Tibial nerve (tissue), 4 donors: ENCODE results near the gene SNX15. TPM values are rescaled to one million over a fixed set of nuclear protein-coding genes. Genes with fewer than 3 reads are reported as not detected.

Source experiments
- DNase-seq, 2 donors: peaks; one replicate each; pipeline ENCODE4 v3.0.0-alpha.2; 2019; ENCODE audit warnings: low spot score in 2 of 2
- H3K27ac ChIP-seq, 4 donors: fragments of 200-600 bp; sonication (generic) in 3 of 4; one replicate each; pipeline ENCODE4 v1.5.1; 2017 to 2019; ENCODE audit warnings: mild to moderate bottlenecking in 1 of 4
- H3K27me3 ChIP-seq, 2 donors: fragments of 200-600 bp; sonication (generic) in 1 of 2; one replicate each; pipeline versions ENCODE4 v1.5.1 to v1.6.0; 2017 to 2019
- H3K36me3 ChIP-seq, 3 donors: fragments of 200-600 bp; sonication (generic); one replicate each; pipeline ENCODE4 v1.5.1; 2018 to 2019
- H3K4me1 ChIP-seq, 4 donors: fragments of 200-600 bp; sonication (generic) in 3 of 4; one replicate each; pipeline ENCODE4 v1.5.1; 2017 to 2019
- H3K4me3 ChIP-seq, 4 donors: fragments of 200-600 bp; sonication (generic) in 3 of 4; one replicate each; pipeline ENCODE4 v1.5.1; 2017 to 2019; ENCODE audit warnings: mild to moderate bottlenecking in 1 of 4, moderate library complexity in 1 of 4
- H3K9me3 ChIP-seq, 4 donors: fragments of 200-600 bp; sonication (generic) in 3 of 4; one replicate each; pipeline ENCODE4 v1.5.1; 2017 to 2019
- CTCF ChIP-seq, 5 experiments: fragments of 200-600 bp in 3 of 5; fragments of 450-650 bp in 2 of 5; sonication (generic) in 3 of 5; IDR thresholded peaks; one replicate each; pipeline ENCODE4 v1.5.1; 2016 to 2019; ENCODE audit warnings: antibody characterized with exemption in 5 of 5, mild to moderate bottlenecking in 3 of 5, moderate library complexity in 2 of 5
- EP300 ChIP-seq, 2 donors: sonication (generic); formaldehyde crosslinking; IDR thresholded peaks; one replicate each; pipeline ENCODE4 v1.6.1; 2017; ENCODE audit warnings: antibody characterized with exemption in 2 of 2, mild to moderate bottlenecking in 1 of 2
- POLR2A ChIP-seq, 2 donors: fragments of 450-650 bp; IDR thresholded peaks; one replicate each; pipeline ENCODE4 v1.6.1; 2017; ENCODE audit warnings: antibody characterized with exemption in 2 of 2, mild to moderate bottlenecking in 2 of 2, moderate library complexity in 2 of 2
- WGBS, 2 donors: methylation state at CpG; one replicate each; pipeline ENCODE4 v1.1.5; 2018; 5-methylcytosine and 5-hydroxymethylcytosine counted together
- total RNA-seq, 4 donors: library from RNA; depleted of rRNA; stranded (reverse); fragments of >200 nt; gene quantifications; one replicate each; pipeline ENCODE4 v1.1.0, GENCODE V29; 2016

SNX15 gene
- total RNA-seq, 4 donors from 2014 or later: 17.1 to 33.3 (median 24.2) TPM

- WGBS, 2 donors: 22 to 26% methylated on average over 15 of the region's 15 CpGs
- H3K4me3 ChIP-seq: peak overlapping the region in 1 of 4 donors; percentile 32
- no peak for TF ChIP-seq POLR2A (IDR thresholded peaks at IDR 0.05)
- no peak for TF ChIP-seq EP300 (IDR thresholded peaks at IDR 0.05)
- no peak for TF ChIP-seq CTCF (IDR thresholded peaks at IDR 0.05)
Observed at GRCh38 chr11:64990222-64990923, 36.9 kb upstream of the SNX15 start.

GRCh38 chr11:64994318-64994717, 32.9 kb upstream of the SNX15 start:
- WGBS, 2 donors: 82 to 83% methylated on average over 7 of the region's 7 CpGs
- Histone ChIP-seq H3K9me3 (no peaks in the 10 kb centered on the region), H3K36me3 (no peaks in the 10 kb centered on the region), H3K4me1 (peaks cover 0 to 31% (median 18%) of the 10 kb centered on the region in 4 donors), H3K4me3 (no peak overlapping the region), H3K27ac (no peak overlapping the region), H3K27me3 (no peaks in the 10 kb centered on the region)
- TF ChIP-seq POLR2A (IDR thresholded peaks at IDR 0.05) (no peak), CTCF (IDR thresholded peaks at IDR 0.05) (no peak), EP300 (IDR thresholded peaks at IDR 0.05) (no peak)
- DNase-seq: no peak

More at GRCh38 chr11:64990222-64990923, 36.9 kb upstream of the SNX15 start:
- H3K27ac ChIP-seq: peak overlapping the region in 2 of 4 donors; percentile 40 to 47
- DNase-seq: peak in 1 of 2 donors; percentile 29
- H3K36me3 ChIP-seq: no peaks in the 10 kb centered on the region
- peaks cover 0 to 18% (median 15%) of the 10 kb centered on the region in 4 donors for H3K4me1 ChIP-seq
- H3K27me3 ChIP-seq: no peaks in the 10 kb centered on the region
- no peaks in the 10 kb centered on the region for H3K9me3 ChIP-seq

GRCh38 chr11:64996327-64996709, 30.9 kb upstream of the SNX15 start:
- Histone ChIP-seq H3K4me1 (peaks cover 0 to 15% (median 4%) of the 10 kb centered on the region in 4 donors), H3K27ac (peak overlapping the region in 3 of 4 donors; percentile 12 to 71 (median 57)), H3K9me3 (no peaks in the 10 kb centered on the region), H3K4me3 (peak overlapping the region; percentile 15 to 48 (median 40)), H3K36me3 (no peaks in the 10 kb centered on the region), H3K27me3 (no peaks in the 10 kb centered on the region)
- no peak for TF ChIP-seq CTCF (IDR thresholded peaks at IDR 0.05)
- TF ChIP-seq POLR2A (IDR thresholded peaks at IDR 0.05): no peak
- TF ChIP-seq EP300 (IDR thresholded peaks at IDR 0.05): no peak
- DNase-seq: no peak
- 45 to 46% methylated on average over 11 of the region's 11 CpGs for WGBS, 2 donors

- no peaks in the 10 kb centered on the region for H3K36me3 ChIP-seq
- 25 to 30% methylated on average over 8 to 9 of the region's 9 CpGs for WGBS, 2 donors
- H3K27me3 ChIP-seq: no peaks in the 10 kb centered on the region
- H3K27ac ChIP-seq: peak within 1 kb of the TSS in 3 of 4 donors; percentile 12 to 71 (median 57)
- TF ChIP-seq CTCF (IDR thresholded peaks at IDR 0.05) (peak; percentile 22 to 57 (median 44)), POLR2A (IDR thresholded peaks at IDR 0.05) (peak in 1 of 2 donors; percentile 37), EP300 (IDR thresholded peaks at IDR 0.05) (peak in 1 of 2 donors; percentile 43)
- DNase-seq: peak; percentile 24 to 25
- H3K4me3 ChIP-seq: peak within 1 kb of the TSS; percentile 15 to 48 (median 40)
- H3K9me3 ChIP-seq: no peaks in the 10 kb centered on the region
- H3K4me1 ChIP-seq: peaks cover 0 to 15% (median 4%) of the 10 kb centered on the region in 4 donors
Observed at GRCh38 chr11:64996710-64997380, 30.4 kb upstream of the SNX15 start, which contains the start of gene BATF2. TSS of gene BATF2 (minus strand) at chr11:64996971. CDS start at chr11:64996914, 57 bp downstream.

- Histone ChIP-seq H3K36me3 (no peaks in the 10 kb centered on the region), H3K27me3 (no peaks in the 10 kb centered on the region), H3K9me3 (no peaks in the 10 kb centered on the region), H3K27ac (peak overlapping the region in 1 of 4 donors; percentile 54), H3K4me1 (peaks cover 0 to 15% (median 4%) of the 10 kb centered on the region in 4 donors), H3K4me3 (no peak overlapping the region)
- DNase-seq: no peak
- TF ChIP-seq POLR2A (IDR thresholded peaks at IDR 0.05): no peak
- TF ChIP-seq CTCF (IDR thresholded peaks at IDR 0.05): no peak
- TF ChIP-seq EP300 (IDR thresholded peaks at IDR 0.05): no peak
- 93 to 100% methylated on average over 1 of the region's 1 CpG for WGBS, 2 donors
Observed at GRCh38 chr11:64998141-64998540, 29.1 kb upstream of the SNX15 start.
